ENCODE results near the gene LIPT2.

- no peak for TF ChIP-seq CTCF (conservative IDR thresholded peaks at IDR 0.05; ENCODE audit: low read depth, low read length)
- TF ChIP-seq EZH2 (IDR thresholded peaks at IDR 0.05; ENCODE audit: borderline replicate concordance, low read depth, low read length, poor library complexity, severe bottlenecking), result no peak
Measured at GRCh38 chr11:74492974-74493790, at the start of gene LIPT2.
